ENCODE results near the gene GALNT6. TPM values are rescaled to one million over a fixed set of nuclear protein-coding genes. Genes with fewer than 3 reads are reported as not detected.
"Not testable (repeated sequence)": the region's sequence is repeated elsewhere in the genome, so short reads cannot be mapped to it uniquely, and the experiment has no call there.

Gene GALNT6
- total RNA-seq, 2 experiments from 2014 or later = 30.0 to 31.0 TPM

DNA sequence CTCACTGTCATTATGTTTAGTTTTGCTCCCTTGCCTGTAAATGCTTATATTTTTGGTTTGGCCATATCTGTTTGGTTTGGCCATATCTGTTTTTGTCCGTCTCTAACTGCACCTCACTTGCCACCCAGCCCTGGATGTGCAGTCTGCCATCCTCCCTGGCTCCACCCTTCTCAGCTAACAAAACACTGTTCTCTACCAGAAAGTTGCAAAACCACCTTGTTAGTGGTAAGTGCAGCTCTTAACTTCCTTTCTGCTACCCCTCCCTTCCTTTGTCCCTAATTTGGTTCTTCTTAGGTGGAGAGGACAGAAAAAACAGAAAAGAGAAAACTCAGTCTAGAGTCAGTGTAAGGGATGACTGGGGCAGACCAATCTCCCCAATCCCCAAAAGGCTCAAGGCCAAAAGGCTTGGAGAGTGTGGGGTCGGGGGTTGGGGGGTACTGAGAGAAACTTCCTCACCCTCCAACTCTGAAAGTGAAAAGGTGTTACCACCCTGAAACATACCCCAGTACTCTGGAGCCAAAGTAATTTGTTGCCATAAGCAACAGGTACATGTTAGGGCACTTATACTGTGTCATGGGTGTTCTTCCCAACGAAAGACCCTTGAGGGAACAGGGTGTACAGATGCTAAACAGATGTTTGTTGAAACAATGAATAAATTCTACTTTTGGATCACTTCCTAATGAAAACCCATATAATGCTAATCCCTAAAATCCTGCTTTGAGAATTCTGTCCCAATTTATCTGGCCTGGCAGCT, 72.2 kb downstream of the GALNT6 start:
- no peaks in the 10 kb centered on the region for H3K9me3 Mint-ChIP-seq
- H3K27me3 Mint-ChIP-seq = no peaks in the 10 kb centered on the region
- peak; percentile 76 for ATAC-seq (ENCODE audit: low read depth)
- H3K36me3 Mint-ChIP-seq = peaks cover 47% of the 10 kb centered on the region
- POLR2A ChIA-PET = interaction anchor here (0.8 to 3.4 kb wide), 8 partner anchors 11 to 80 kb away, joined by 4 to 13 read pairs (median 5); partner anchors contain the start of gene DAZAP2
- H3K4me1 Mint-ChIP-seq = peaks cover 50% of the 10 kb centered on the region
- peak overlapping the region; percentile 75 for H3K4me3 Mint-ChIP-seq
- peak overlapping the region; percentile 88 for H3K27ac Mint-ChIP-seq
- DNase-seq = no peak

DNA sequence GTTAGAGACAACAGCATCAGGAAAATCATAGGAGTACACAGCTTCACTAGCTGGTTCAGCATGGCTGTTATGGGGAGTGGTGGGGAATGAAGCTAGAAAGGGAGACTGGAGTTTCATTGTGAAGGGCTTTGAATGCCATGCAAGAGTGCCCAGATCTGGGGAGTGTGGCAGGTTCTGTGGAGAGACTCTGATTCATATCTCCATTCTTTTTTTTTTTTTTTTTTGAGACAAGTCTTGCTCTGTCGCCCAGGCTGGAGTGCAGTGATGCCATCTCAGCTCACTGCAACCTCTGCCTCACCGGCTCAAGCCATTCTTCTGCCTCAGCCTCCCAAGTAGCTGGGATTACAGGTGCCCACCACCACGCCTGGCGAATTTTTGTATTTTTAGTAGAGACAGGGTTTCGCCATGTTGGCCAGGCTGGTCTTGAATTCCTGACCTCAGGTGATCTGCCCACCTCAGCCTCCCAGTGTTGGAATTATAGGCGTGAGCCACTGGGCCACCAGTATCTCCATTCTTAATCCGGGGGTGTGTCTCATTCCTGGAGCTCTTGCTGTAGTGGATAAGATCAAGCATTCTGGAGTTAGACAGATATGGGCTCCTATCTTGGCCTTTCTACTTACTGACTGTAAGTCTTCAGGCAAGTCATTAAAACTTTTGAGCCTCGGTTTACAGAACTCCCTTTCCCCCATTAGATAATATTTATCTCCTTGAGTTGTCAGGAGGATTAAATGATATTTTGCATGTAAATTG, 73.0 kb downstream of the GALNT6 start:
- not testable (repeated sequence) for ATAC-seq (ENCODE audit: low read depth); DNase-seq; H3K9me3 Mint-ChIP-seq; H3K27me3 Mint-ChIP-seq
- peaks cover 45% of the 10 kb centered on the region for H3K36me3 Mint-ChIP-seq
- peaks cover 50% of the 10 kb centered on the region for H3K4me1 Mint-ChIP-seq
- POLR2A ChIA-PET = interaction anchor here (0.7 to 3.4 kb wide), 9 partner anchors 8 to 213 kb away, joined by 3 to 13 read pairs (median 4); partner anchors contain the start of gene DAZAP2
- H3K4me3 Mint-ChIP-seq = peak overlapping the region; percentile 75
- peak overlapping the region; percentile 88 for H3K27ac Mint-ChIP-seq

DNA sequence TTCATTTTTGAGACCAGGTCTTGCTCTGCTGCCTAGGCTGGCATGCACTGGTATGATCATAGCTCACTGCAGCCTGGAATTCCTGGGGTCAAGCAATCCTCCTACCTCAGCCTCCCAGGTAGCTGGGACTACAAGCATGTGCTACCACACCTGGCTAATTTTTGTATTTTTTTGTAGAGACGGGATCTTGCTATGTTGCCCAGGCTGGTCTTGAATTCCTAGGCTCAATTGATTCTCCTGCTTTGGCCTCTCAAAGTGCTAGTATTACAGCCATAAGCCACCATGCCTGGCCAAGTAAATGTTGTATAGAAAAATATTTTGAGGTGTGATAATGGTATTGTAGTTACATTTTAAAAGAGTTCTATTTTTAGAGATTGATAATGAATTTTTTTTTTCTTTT, 79.8 kb downstream of the GALNT6 start:
- H3K9me3 Mint-ChIP-seq = no peaks in the 10 kb centered on the region
- no peaks in the 10 kb centered on the region for H3K27me3 Mint-ChIP-seq
- no peak overlapping the region for H3K27ac Mint-ChIP-seq
- peaks cover 47% of the 10 kb centered on the region for H3K36me3 Mint-ChIP-seq
- POLR2A ChIA-PET = no interaction called here
- DNase-seq = no peak
- ATAC-seq (ENCODE audit: low read depth) = no peak
- H3K4me3 Mint-ChIP-seq = no peak overlapping the region
- H3K4me1 Mint-ChIP-seq = peaks cover 12% of the 10 kb centered on the region

DNA sequence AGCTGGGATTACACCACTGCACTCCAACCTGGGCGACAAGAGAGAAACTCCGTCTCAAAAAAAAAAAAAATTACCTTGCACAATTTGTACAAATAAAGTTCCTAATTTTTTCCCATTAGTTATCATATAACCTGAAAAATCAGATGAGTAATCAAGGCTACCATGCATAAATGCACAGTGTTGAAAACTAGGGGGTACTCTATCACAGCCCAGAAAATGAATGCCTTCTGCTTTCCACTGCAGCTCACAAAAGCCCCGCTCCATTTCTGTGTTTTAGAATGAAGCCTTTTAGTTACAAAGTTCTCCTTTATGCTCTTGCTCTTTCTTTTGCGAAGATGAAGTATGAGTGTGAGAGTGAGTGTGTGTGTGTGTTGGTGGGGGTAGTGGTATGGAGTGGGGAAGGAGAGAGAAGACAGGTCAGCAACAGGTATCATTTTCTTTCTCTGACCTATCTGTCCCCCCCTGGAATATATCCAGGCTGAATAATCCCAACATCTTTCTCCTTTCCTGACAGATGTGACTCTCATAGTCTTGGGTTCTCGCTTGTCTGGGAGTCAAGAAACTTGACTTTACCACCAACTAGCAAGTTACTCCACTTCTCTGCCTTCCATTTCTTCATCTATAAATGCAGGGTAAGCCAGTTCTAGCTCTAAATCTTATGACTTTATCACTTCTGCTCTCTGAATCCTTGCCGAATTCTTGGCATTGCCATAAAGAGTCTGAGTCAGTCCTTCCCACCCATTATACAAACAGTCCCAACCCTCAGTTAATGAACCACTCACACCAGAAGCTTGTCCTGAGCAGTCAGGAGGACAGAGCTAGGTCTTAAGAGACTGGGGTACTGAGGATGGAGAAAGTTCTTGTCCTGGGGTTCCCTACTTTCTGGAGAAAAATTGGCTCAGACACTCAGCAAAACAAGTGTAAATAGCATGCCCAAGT, 83.3 kb downstream of the GALNT6 start:
- H3K9me3 Mint-ChIP-seq = no peaks in the 10 kb centered on the region
- ATAC-seq (ENCODE audit: low read depth) = no peak
- POLR2A ChIA-PET = interaction anchor here (0.5 to 1.7 kb wide), 2 partner anchors 10 to 192 kb away, joined by 3 to 6 read pairs; no protein-coding TSS in a partner anchor
- DNase-seq = no peak
- H3K4me1 Mint-ChIP-seq = peaks cover 10% of the 10 kb centered on the region
- peaks cover 50% of the 10 kb centered on the region for H3K36me3 Mint-ChIP-seq
- H3K27ac Mint-ChIP-seq = peak overlapping the region; percentile 40
- no peak overlapping the region for H3K4me3 Mint-ChIP-seq
- H3K27me3 Mint-ChIP-seq = no peaks in the 10 kb centered on the region

DNA sequence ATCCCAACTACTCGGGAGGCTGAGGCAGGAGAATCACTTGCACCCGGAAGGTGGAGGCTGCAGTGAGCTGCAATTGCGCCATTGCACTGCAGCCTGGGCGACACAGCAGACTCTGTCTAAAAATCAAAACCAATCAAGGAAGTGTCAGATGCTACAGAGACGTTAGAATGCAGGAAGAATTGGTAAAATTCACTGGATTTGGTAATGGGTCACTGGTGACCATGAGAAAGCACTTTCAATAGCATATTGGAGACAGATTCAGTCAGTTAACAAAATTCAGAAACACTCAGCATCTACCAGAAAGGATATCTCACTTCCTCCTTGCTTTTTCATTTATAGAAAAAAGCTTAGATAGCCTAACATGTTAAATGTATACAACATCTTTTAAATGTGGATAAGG, 84.7 kb downstream of the GALNT6 start:
- peaks cover 9% of the 10 kb centered on the region for H3K4me1 Mint-ChIP-seq

More for the DNA sequence above, 84.7 kb downstream of the GALNT6 start:
- ATAC-seq (ENCODE audit: low read depth) (no peak), DNase-seq (no peak)
- Mint-ChIP-seq H3K27ac (no peak overlapping the region), H3K9me3 (no peaks in the 10 kb centered on the region), H3K4me3 (no peak overlapping the region), H3K27me3 (no peaks in the 10 kb centered on the region), H3K36me3 (peaks cover 48% of the 10 kb centered on the region)
- POLR2A ChIA-PET = interaction anchor here (2.1 kb wide), 1 partner anchor 12 kb away, joined by 5 read pairs; no protein-coding TSS in a partner anchor

Other genes with a start within 250 kb of the GALNT6 start
- gene TFCP2, start 218.3 kb downstream of the GALNT6 start, total RNA-seq = 10 to 100 TPM; 33.6 to 35.4 TPM
- gene POU6F1, start 173.3 kb downstream of the GALNT6 start, total RNA-seq = 10 to 100 TPM; 20.6 to 21.8 TPM
- 100 to 1,000 TPM; 237 to 249 TPM for gene DAZAP2, start 152.6 kb downstream of the GALNT6 start, total RNA-seq
- 1 to 10 TPM; 4.1 to 5.6 TPM for gene SMAGP, start 121.0 kb downstream of the GALNT6 start, total RNA-seq
- 100 to 1,000 TPM; 161 to 164 TPM for gene BIN2, start 67.2 kb downstream of the GALNT6 start, total RNA-seq
- not detected for gene CELA1, start 44.7 kb downstream of the GALNT6 start, total RNA-seq
- gene SLC4A8, start 33.4 kb upstream of the GALNT6 start, total RNA-seq = 1 to 10 TPM; 6.1 TPM
- 1 to 10 TPM in 1 of 2 experiments, under 1 TPM in 1; 0.96 to 1.3 TPM for gene SCN8A, start 199.8 kb upstream of the GALNT6 start, total RNA-seq

All from activated naive CD8-positive, alpha-beta T cell treated with anti-CD3 and anti-CD28 coated beads, Interleukin-2, amount 10 ng/mL, durations not matched to agents 7 days and 5 days (primary cell).